Measurements from ENCODE around the gene PLPP4.

Gene PLPP4

GRCh38 chr10:120542591-120542990 lies 85.6 kb downstream of the PLPP4 start:
- TF ChIP-seq REST (IDR thresholded peaks at IDR 0.05; ENCODE audit: insufficient read depth in 1 of 2, low read depth in 2 of 2, low read length in 2 of 2) = no peak
- TF ChIP-seq SIN3A (IDR thresholded peaks at IDR 0.05; ENCODE audit: borderline replicate concordance, insufficient read depth, low read length) = no peak
- TF ChIP-seq POLR2AphosphoS5 (IDR thresholded peaks at IDR 0.05; ENCODE audit: low read depth, low read length) = no peak
- TF ChIP-seq FOXP2 (optimal IDR thresholded peaks at IDR 0.05; ENCODE audit: borderline replicate concordance, extremely low read depth, extremely low read length, insufficient read depth) = no peak
- TF ChIP-seq TAF1 (IDR thresholded peaks at IDR 0.05; ENCODE audit: borderline replicate concordance, insufficient read depth, low read length) = no peak

GRCh38 chr10:120543291-120543690 lies 86.3 kb downstream of the PLPP4 start:
- no peak for TF ChIP-seq POLR2AphosphoS5 (IDR thresholded peaks at IDR 0.05; ENCODE audit: low read depth, low read length)
- TF ChIP-seq SIN3A (IDR thresholded peaks at IDR 0.05; ENCODE audit: borderline replicate concordance, insufficient read depth, low read length) = no peak
- TF ChIP-seq FOXP2 (optimal IDR thresholded peaks at IDR 0.05; ENCODE audit: borderline replicate concordance, extremely low read depth, extremely low read length, insufficient read depth) = no peak
- no peak for TF ChIP-seq TAF1 (IDR thresholded peaks at IDR 0.05; ENCODE audit: borderline replicate concordance, insufficient read depth, low read length)
- no peak for TF ChIP-seq REST (IDR thresholded peaks at IDR 0.05; ENCODE audit: insufficient read depth in 1 of 2, low read depth in 2 of 2, low read length in 2 of 2)

- no peak for TF ChIP-seq POLR2AphosphoS5 (IDR thresholded peaks at IDR 0.05; ENCODE audit: low read depth, low read length)
- no peak for TF ChIP-seq REST (IDR thresholded peaks at IDR 0.05; ENCODE audit: insufficient read depth in 1 of 2, low read depth in 2 of 2, low read length in 2 of 2)
- TF ChIP-seq TAF1 (IDR thresholded peaks at IDR 0.05; ENCODE audit: borderline replicate concordance, insufficient read depth, low read length) = no peak
- TF ChIP-seq FOXP2 (optimal IDR thresholded peaks at IDR 0.05; ENCODE audit: borderline replicate concordance, extremely low read depth, extremely low read length, insufficient read depth) = no peak
Observed at GRCh38 chr10:120548210-120548609, 91.2 kb downstream of the PLPP4 start.

- TF ChIP-seq REST (IDR thresholded peaks at IDR 0.05; ENCODE audit: insufficient read depth in 1 of 2, low read depth in 2 of 2, low read length in 2 of 2) (no peak), TAF1 (IDR thresholded peaks at IDR 0.05; ENCODE audit: borderline replicate concordance, insufficient read depth, low read length) (no peak), POLR2AphosphoS5 (IDR thresholded peaks at IDR 0.05; ENCODE audit: low read depth, low read length) (no peak), SIN3A (IDR thresholded peaks at IDR 0.05; ENCODE audit: borderline replicate concordance, insufficient read depth, low read length) (no peak), FOXP2 (optimal IDR thresholded peaks at IDR 0.05; ENCODE audit: borderline replicate concordance, extremely low read depth, extremely low read length, insufficient read depth) (no peak)
Observed at GRCh38 chr10:120552262-120552661, 95.2 kb downstream of the PLPP4 start.

- TF ChIP-seq FOXP2 (optimal IDR thresholded peaks at IDR 0.05; ENCODE audit: borderline replicate concordance, extremely low read depth, extremely low read length, insufficient read depth) = no peak
- TF ChIP-seq SIN3A (IDR thresholded peaks at IDR 0.05; ENCODE audit: borderline replicate concordance, insufficient read depth, low read length) = no peak
- TF ChIP-seq REST (IDR thresholded peaks at IDR 0.05; ENCODE audit: insufficient read depth in 1 of 2, low read depth in 2 of 2, low read length in 2 of 2) = no peak
- TF ChIP-seq POLR2AphosphoS5 (IDR thresholded peaks at IDR 0.05; ENCODE audit: low read depth, low read length) = no peak
- no peak for TF ChIP-seq TAF1 (IDR thresholded peaks at IDR 0.05; ENCODE audit: borderline replicate concordance, insufficient read depth, low read length)
Observed at GRCh38 chr10:120553911-120554310, 96.9 kb downstream of the PLPP4 start.

Data from PFSK-1 (cell line).